HG03045 (cell line): ENCODE measurements around the gene PXMP2.

Source experiments
- ATAC-seq: cut with Tn5 transposase; IDR thresholded peaks from one replicate; pipeline ENCODE4 v1.9.1; 2021; ENCODE audit warnings: mild to moderate bottlenecking, moderate library complexity; ENCODE audit not compliant: unreplicated experiment

PXMP2 gene

DNA sequence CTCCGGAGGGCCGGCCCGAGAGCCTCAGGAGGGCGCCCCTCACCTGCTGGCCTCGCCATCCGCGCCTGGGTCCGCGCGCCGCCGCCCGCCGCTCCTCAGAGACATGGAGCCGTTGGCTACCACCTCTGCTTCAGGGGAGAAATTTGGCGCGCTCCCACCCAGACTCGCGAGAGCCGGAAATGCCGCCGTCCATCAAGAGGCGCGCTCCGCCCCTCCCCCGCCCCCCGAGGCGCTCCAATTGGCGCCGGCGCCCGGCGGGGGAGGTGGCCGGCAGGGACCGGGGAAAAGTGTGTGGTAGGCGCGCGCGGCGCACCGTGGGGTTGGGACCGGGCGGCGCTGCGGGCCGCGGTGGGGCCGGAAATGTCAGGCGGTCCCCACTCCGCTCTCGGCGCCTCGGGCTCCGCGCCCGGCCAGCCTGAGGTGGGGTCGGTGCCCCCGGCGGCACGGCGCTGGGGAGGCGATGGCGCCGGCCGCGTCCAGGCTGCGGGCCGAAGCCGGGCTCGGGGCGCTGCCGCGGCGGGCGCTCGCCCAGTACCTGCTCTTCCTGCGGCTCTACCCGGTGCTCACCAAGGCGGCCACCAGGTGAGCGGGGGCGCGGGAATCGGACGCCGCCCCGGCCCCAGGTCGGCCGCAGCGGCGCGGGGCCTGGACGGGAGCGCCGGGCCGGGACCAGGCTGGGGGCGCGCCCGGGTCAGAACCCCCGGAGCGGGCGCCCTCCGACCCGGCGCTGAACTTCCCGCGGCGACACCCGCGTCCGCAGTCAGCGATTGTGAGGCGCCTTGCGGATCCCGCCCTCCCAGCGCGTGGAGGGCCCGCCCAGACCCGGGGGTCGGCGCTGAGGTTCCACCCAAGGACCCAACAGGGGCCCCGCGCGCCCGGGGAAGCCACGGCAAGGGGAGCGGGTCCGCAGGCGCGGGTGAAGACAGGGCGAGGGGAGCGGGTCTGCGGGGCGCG is at the start of gene PXMP2, which contains the start of gene POLE:
Gene PXMP2, plus strand, starts transcription at position 377 of the 954 bp plus-strand sequence. Its CDS starts 84 bp downstream, at position 461.
Gene POLE, minus strand, starts transcription at position 132 of the 954 bp plus-strand sequence. Its CDS starts 27 bp downstream, at position 105.
- peak; percentile 93 for ATAC-seq

DNA sequence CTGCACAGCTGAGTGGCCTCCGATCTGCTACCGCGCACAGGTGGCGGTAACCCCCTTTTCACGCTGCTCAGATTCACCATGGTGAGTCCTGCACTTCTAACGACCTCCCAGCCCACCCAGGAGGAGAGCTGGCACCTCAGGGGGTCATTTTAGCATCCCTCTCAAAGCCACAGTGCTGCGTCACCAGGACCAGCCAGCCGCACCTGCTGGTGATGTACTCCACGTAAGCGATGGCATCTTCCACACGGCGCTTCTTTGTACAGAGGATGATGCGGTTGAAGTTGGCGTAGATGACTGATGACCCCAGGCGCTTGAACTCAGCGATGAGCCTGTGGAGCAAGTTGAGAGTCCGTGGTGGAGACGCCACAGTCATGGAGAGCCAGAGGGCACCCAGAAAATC is 49.6 kb upstream of the PXMP2 start:
- no peak for ATAC-seq

- ATAC-seq, result no peak
Measured at GRCh38 chr12:132638541-132639408, 48.6 kb upstream of the PXMP2 start.

DNA sequence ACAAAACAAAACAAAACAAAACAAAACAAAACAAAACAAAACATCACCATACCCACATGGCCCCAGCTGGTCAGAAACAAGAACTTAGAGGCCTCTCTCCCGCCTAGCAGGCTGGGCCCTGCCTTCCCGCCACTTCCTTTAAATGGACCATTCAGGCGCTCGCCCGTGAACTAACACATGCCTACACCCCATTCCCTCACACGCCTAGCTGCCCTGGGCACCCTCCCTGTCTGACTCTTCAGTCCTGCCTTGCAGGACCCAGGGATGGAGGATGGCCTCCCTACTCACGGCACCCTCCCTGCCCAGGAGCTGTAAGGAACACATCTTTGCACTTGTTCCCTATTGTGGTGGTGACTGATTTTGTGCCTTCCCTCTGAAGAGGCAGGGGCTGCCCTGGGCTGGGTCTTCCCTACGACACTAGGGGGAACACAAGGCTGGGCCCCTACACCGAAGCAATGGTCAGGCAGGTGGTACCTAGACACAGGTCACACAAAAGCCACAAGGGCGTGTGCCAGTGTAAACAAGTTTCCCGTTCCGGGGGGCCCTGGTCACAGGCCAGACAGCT is 47.3 kb upstream of the PXMP2 start:
- no peak for ATAC-seq

DNA sequence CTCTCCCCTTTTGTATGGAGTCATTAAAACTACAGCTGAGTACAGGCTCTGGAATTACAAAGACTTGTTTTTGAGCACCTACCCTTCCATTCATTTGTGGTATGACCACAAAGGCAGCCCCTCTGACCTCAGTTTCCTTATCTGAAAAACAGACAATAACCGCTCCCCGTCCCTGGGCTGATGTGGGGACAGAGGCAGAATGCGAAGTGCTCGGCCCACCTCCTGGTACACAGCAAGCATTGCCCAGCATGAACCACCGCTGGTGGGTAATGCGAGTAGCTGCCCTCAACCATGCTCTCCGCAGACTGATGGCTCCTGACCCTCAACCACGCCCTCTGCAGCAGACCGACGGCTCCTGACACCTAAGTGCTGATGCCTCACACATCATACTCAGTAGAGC is 46.5 kb upstream of the PXMP2 start:
- ATAC-seq, result no peak

DNA sequence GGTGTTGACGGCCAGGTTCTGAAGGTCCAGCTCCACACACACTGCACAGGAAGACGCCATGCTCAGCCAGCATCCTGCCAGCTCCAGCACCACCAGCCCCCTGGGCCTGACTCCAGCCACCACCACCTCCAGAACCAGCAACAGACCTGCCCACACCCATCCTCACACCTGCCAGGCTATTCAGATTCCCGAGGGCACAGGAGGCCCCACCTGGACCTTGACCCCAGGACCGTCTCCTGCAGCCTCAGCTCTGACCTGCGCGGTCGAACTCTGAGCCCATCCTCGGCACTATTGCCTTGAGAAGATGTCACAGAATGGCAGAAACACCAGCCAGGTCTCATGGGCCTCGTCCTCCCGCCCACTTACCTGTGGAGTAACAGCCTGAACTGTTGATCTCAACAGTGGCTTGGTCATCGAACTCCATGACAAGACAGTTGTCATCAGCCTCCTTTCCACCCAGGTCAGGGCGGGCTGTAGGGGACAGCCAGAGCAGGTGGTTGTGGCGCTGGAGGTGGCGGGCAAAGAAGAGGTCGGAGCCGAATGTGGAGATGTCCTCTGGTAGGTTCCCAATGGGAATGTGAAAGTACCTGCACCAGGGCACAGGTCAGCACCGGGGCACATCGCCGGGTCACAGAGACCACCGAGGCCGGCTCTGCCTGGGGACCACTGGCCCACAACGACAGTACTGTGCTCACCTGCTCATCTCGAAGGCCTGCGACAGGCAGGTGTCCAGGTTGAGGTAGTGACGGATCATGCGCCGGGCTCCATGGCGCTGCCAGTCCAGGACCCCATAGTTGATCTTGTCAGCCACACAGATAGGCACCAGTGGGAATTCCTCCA is 45.4 kb upstream of the PXMP2 start:
- ATAC-seq, result no peak

DNA sequence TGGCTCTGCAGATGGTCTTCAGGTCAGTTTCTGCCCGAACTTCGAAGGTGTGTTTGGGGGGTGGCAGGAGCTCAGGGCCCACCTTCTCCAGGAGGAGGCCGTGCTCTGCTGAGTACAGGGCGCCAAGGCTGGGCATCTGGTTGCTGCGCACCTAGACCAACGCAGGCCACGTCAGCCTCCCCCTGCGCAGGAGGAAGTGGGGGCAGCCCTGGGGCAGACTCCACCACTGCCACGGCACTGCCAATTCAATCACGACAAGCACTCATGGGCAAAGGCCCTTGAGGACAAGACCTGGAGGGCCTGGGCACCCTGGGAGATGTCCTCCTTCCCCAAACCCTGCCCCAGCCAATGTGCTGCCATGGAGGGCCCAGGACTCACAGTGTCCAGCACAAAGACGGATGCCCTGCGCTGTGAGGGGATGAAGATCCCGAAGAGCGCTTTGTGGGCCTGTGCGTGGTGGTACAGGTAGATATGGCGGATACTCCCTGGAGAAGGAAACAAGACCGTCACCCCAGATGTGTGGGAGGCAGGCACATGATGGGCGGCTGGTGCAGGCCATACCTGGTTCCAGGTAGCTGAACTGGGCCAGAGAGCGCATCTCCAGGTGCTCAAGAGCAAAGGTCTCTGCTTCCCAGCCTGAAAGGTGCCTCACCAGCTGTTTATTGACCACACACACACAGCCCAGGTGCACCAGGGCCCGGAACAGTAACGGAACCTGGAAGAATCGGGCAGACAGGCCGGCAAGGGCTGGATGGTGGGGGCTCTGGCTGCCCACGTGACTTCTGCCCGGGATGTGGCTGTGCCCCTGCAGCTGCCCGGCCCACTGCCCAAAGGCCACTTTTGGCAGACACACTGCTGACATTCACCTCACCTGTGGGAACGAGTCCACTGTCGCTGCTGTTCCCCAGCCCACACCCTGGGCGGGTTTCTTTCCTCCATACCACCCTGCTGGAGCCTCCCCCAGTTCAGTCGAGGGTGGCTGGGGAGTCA is 44.2 kb upstream of the PXMP2 start:
- ATAC-seq, result no peak

GRCh38 chr12:132646850-132647249 is 40.5 kb upstream of the PXMP2 start:
- ATAC-seq, result no peak

GRCh38 chr12:132647858-132648257 is 39.5 kb upstream of the PXMP2 start:
- ATAC-seq, result no peak

- no peak for ATAC-seq
Measured at GRCh38 chr12:132648616-132649225, 38.7 kb upstream of the PXMP2 start.

GRCh38 chr12:132649226-132649945 is 38.0 kb upstream of the PXMP2 start:
- ATAC-seq, result no peak

DNA sequence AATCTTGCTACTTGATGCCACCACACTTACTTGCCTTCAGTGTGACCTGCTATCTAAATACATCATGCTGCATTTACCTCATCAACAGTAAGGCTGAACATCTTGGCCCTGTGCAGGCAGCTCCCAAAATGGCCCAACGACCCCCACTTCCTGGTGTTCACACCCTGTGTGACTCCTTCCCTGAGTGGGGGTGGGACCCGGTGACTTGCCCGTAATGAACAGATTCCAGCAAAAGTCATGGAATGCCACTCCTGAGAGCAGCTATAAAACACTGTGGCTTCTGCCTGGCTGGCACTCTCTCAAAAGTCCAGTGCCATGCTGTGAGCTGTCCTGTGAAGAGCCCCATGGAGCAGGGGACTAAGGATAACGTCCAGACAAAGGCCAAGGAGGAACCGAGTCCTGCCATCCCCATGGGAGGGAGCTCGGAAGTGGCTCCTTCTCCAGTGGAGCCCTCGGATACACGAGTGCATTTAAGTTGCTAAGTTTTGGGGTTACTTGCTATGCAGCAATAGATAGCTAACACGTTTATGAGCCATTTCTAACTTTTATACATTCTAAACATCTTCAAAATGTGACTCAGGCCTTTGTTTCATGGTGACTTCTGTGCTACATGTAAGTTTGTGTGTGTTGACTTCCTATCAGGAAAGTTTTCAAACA is 35.8 kb upstream of the PXMP2 start:
- ATAC-seq, result no peak

DNA sequence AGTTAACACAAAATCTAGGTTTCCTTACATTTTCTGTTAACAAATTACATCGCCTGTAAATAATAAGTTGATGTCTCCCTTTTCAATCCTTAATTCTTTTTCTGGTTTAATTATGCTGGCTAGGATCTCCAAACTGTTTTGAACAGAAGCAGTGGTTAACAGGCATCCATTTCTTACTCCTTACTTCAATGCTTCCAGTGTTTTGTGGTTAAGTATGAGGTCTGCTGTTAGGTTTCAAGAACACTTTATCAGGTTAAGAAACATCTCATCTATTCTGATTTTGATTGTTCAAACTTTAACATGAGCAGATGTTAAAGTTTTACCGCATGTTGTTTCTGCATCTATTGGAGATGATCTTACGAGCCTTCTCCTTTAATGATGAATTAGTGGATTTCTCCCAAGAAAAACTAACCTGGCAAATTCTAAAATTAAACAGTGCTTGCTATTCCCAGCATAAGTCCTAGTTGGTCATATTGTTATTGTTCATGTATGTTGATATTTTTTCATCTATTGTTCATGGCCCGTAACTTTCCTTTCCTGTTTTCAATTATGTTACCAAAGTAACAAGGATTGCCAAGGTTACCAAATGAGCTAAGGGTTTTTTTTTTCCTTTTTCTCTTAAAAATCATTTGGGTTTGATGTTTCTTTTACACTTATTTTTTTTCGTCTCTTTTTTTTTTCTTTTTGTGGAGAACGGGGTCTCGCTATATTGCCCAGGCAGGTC is 33.7 kb upstream of the PXMP2 start:
- ATAC-seq, result no peak

- no peak for ATAC-seq
Measured at GRCh38 chr12:132657004-132657727, 30.2 kb upstream of the PXMP2 start.

DNA sequence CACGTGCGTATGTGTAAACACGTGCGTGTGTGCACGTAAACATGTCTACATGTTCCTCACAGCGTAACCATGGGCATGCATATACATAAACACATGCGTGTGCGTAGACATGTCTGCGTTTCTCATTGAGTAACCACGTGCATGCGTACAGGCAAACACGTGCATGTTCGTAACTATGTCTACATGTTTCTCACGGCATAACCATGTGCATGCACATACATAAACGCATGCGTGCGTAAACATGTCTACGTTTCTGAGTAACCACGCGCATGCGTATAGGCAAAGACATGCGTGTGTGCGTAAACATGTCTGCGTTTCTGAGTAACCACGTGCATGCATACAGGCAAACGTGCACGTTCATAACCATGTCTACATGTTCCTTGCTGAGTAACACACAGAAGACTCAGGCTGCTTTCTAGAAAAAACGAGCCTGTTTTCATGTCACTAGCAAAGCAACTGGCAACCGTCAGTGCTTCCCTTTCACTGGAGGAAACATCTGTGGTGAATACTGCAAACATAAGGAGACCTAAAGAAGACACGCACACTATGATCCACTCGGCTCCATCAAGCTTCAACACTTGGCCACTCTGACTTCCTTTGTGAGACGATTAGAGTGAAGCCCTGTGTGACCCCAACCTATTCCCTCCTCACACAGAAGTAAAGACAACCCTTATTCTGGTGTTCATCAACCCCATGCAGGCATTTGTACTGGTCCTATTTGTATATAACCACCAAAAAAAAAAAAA is 29.1 kb upstream of the PXMP2 start:
- ATAC-seq, result no peak
